Measurements from ENCODE around the gene COPS7A.
A peak's percentile ranks its signal among the peaks of the same experiment; 100 is the strongest.

Gene COPS7A

GRCh38 chr12:6768437-6768914 lies 44.6 kb downstream of the COPS7A start:
- TF ChIP-seq ZFX (IDR thresholded peaks at IDR 0.05) (no peak), CTCF (conservative IDR thresholded peaks at IDR 0.05) (no peak)

GRCh38 chr12:6768990-6769389 lies 45.1 kb downstream of the COPS7A start:
- H3K27ac ChIP-seq = no peak overlapping the region
- TF ChIP-seq ZFX (IDR thresholded peaks at IDR 0.05) = no peak
- TF ChIP-seq CTCF (conservative IDR thresholded peaks at IDR 0.05) = no peak

More at GRCh38 chr12:6768437-6768914, 44.6 kb downstream of the COPS7A start:
- H3K27ac ChIP-seq = peak overlapping the region; percentile 87

DNA sequence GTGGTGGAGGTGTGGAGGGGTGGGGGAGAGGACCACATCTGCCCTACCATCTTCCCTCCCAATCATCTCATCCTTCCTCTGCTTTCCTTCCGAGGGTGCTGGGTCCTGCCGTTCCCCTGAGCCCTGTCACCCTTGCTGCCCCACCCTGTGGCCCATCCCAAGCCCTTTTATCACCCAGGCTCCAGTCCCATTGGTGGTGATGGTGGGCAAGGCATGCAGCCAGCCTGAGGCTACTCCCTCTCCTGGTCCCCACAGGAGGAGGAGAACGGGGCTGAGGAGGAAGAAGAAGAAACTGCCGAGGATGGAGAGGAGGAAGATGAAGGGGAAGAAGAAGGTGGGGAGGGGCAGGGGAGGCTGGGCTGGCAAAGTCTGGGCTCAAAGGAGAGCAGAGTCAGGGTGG lies 45.8 kb downstream of the COPS7A start:
- no peak overlapping the region for H3K27ac ChIP-seq
- TF ChIP-seq ZFX (IDR thresholded peaks at IDR 0.05) = no peak
- no peak for TF ChIP-seq CTCF (conservative IDR thresholded peaks at IDR 0.05)

GRCh38 chr12:6770094-6770493 lies 46.2 kb downstream of the COPS7A start:
- TF ChIP-seq ZFX (IDR thresholded peaks at IDR 0.05) (no peak), CTCF (conservative IDR thresholded peaks at IDR 0.05) (no peak)
- no peak overlapping the region for H3K27ac ChIP-seq

DNA sequence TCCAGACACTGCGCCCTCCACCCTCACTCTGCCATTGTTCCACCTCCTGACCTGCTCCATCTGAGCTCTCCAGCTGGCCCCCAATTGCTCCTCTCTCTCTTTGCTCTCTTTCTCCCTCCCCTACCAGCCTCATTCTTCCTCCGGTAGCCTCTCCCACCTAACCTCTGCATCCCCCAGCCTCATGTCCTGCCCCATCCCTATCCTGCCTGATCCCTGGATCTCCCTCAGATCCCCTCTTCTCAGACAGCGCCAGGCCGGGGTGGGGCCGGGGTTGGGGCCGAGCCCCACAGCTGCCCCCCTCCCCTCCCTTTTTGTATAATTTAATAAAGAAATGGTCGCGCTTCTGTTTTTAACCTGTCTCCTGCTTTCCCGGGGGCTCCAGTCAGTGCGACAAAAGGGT lies 46.8 kb downstream of the COPS7A start:
- TF ChIP-seq CTCF (conservative IDR thresholded peaks at IDR 0.05) (no peak), ZFX (IDR thresholded peaks at IDR 0.05) (no peak)
- no peak overlapping the region for H3K27ac ChIP-seq

DNA sequence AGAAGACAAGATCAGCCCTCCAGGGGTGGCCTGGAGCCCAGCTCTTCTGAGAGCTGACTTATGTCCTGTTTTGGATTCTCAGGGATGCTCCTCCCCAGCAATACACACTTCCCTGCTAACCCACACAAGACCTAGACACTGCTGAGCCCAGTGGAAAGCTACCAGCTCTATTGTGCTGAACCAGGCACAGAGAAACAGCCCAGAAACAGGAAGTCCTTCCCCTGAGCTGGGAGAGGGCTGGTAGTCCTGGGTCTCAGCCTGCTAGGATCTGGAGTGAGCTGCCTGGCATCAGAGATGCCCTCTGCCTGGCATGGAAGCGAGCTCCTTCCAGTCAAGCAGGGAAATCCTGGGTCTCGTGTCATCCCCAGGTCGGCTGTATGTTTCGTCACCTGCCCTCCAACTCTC lies 47.2 kb downstream of the COPS7A start:
- no peak overlapping the region for H3K27ac ChIP-seq
- TF ChIP-seq CTCF (conservative IDR thresholded peaks at IDR 0.05) (no peak), ZFX (IDR thresholded peaks at IDR 0.05) (no peak)

DNA sequence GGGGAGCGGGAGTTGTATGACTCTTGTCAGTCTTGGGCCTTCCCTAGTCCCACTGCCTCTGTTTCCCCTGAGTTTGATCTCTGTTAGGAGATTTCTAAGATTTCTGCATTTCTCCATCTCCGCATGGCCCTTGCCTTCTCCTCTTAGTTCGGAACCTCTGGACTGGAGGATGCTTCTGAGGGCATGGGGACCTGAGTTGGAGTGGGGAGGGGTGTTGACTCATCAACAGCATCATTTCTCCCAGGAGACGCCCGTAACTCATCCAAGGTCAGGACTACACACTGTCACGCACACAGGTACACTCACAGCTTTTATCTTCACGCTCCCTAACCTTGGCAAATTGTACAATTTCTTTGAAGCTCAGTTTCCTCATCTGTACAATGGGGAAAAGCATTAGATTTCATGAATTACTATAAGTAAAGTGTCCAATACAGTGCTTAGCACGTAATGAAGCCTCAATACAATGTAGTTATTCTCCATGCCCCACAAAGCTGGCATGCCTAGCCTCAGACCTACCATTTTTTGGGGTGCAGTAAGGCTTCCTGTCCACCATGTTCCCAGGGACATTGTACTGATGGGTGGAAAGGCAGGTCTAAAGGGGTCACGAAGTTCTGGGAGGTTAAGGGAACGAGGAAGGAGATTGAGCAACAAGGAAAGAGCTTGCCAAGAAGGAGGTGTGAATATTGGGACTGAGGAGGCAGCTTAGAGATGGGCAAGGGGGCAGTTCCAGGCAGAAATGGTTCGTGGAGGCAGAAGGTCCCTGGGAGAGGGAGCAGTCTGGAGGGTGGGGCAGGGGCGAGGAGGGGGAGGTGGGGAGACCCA lies 47.9 kb downstream of the COPS7A start:
- no peak for TF ChIP-seq ZFX (IDR thresholded peaks at IDR 0.05)
- TF ChIP-seq CTCF (conservative IDR thresholded peaks at IDR 0.05) = no peak
- H3K27ac ChIP-seq = no peak overlapping the region

Measured in C4-2B (cell line).